Heart right ventricle (tissue), 16 donors: ENCODE data around the gene RET. TPM values are rescaled to one million over a fixed set of nuclear protein-coding genes. Genes with fewer than 3 reads are reported as not detected.

Experiments used
- ATAC-seq, 8 donors: fragments of 200-7000 bp; cut with Tn5 transposase; one replicate each; pipeline ENCODE4 v1.9.1; 2020; ENCODE audit warnings: mild to moderate bottlenecking in 8 of 8, moderate library complexity in 8 of 8, moderate number of reproducible peaks in 1 of 8
- DNase-seq, 2 donors: peaks; one replicate each; pipeline ENCODE4 v3.0.0-alpha.2; 2020
- H3K27ac ChIP-seq, 10 donors: fragments of 200-600 bp; sonication (generic) in 2 of 10; one replicate each; pipeline versions ENCODE4 v1.5.0 to v1.8.0; 2020 to 2022; ENCODE audit warnings: mild to moderate bottlenecking in 3 of 10
- H3K27me3 ChIP-seq, 7 donors: fragments of 200-600 bp; one replicate each; pipeline ENCODE4 v1.8.0; 2021 to 2022; ENCODE audit warnings: mild to moderate bottlenecking in 2 of 7
- H3K36me3 ChIP-seq, 9 donors: fragments of 200-600 bp; sonication (generic) in 1 of 9; one replicate each; pipeline versions ENCODE4 v1.5.0 to v1.8.0; 2020 to 2022; ENCODE audit warnings: mild to moderate bottlenecking in 2 of 9
- H3K4me1 ChIP-seq, 9 donors: fragments of 200-600 bp; sonication (generic) in 1 of 9; one replicate each; pipeline versions ENCODE4 v1.5.0 to v1.8.0; 2020 to 2022; ENCODE audit warnings: mild to moderate bottlenecking in 4 of 9
- H3K4me3 ChIP-seq, 10 donors: fragments of 200-600 bp; sonication (generic) in 2 of 10; one replicate each; pipeline versions ENCODE4 v1.5.0 to v1.8.0; 2020 to 2022; ENCODE audit warnings: mild to moderate bottlenecking in 7 of 10, moderate library complexity in 2 of 10
- H3K9me3 ChIP-seq, 11 donors: fragments of 200-600 bp in 10 of 11; sonication (generic) in 2 of 11; one replicate each; pipeline versions ENCODE4 v1.5.0 to v1.8.0; 2013 to 2022; ENCODE audit warnings: mild to moderate bottlenecking in 2 of 11, control low read depth in 1 of 11, moderate library complexity in 1 of 11
- WGBS, 2 donors: extraction: QIAGEN DNeasy Blood & Tissue Kit; methylation state at CpG; one replicate each; pipeline ENCODE4 v1.1.7; 2013; ENCODE audit warnings: inconsistent platforms in 1 of 2; 5-methylcytosine and 5-hydroxymethylcytosine counted together
- intact Hi-C, 10 donors: fragments of 100-400 bp; cut with DNase I; formaldehyde crosslinking; loops; one replicate each; pipeline versions ENCODE4 v1.11.1 to v1.14.2; 2022
- polyA plus RNA-seq, 2 donors: library from polyadenylated mRNA; stranded (reverse); fragments of 200-250 nt; gene quantifications; one replicate each; pipeline ENCODE4 v1.2.3, GENCODE V29; 2013
- total RNA-seq, 10 donors: library from RNA; stranded (reverse); fragmentation: NEBNext Ultra II Directional in 3 of 10; extraction: Animal tissue kit (Norgen Biotek cat#: 25700) in 3 of 10; gene quantifications; one replicate each; pipeline versions ENCODE4 v1.2.1 to v1.2.4, GENCODE V29; 2021 to 2023
- TF ChIP-seq, protein P1 (sequence below), 9 donors: fragments of 200-600 bp; sonication (generic) in 2 of 9; IDR thresholded peaks; one replicate each; pipeline versions ENCODE4 v1.5.0 to v1.8.0; 2021 to 2022; ENCODE audit warnings: antibody characterized with exemption in 9 of 9, mild to moderate bottlenecking in 5 of 9, moderate library complexity in 1 of 9
- donor health status: Arrhythmogenic right ventricular cardiomyopathy.
- donor health status: ischemic (EF 13 %, LVEDD 7.1; RV severe dilation, severe dysfunction).
- donor health status: healthy with polysubstance abuse.
- donor health status: DM: no; HTN: yes; CAD: no.
- donor health status: DM: no; HTN: no; CAD: no.
- donor health status: ischemic (EF 25% LVEDD 6.9; RV normal size, moderate dysfunction).
- donor health status: ischemic (EF 25% LVEDD 5.7; RV mildly dilated, moderate dysfunction).
- donor health status: healthy.
- donor health status: DM: yes; HTN: yes; CAD: no.
- donor health status: Ischemic cardiomyopathy.
- donor health status: ischemic (EF 35%, LVEDD 5.7; RV mildly dilated, moderate dysfunction).
- donor health status: nonischemic (EF 11% LVEDD 7.7; RV severe dilation, severe dysfunction).
- donor health status: DM: yes; HTN: yes; CAD: no.
- donor health status: PGD.
- donor health status: ischemic (EF 29% LVEDD 5.4; RV normal size, mild dysfunction).
- donor health status: nonischemic (EF 23%, LVEDD 6.1; RV moderate dilation, normal function).

RET gene
- total and polyA plus RNA-seq, 12 donors, result 0.38 to 2.6 (median 1.2) TPM

DNA sequence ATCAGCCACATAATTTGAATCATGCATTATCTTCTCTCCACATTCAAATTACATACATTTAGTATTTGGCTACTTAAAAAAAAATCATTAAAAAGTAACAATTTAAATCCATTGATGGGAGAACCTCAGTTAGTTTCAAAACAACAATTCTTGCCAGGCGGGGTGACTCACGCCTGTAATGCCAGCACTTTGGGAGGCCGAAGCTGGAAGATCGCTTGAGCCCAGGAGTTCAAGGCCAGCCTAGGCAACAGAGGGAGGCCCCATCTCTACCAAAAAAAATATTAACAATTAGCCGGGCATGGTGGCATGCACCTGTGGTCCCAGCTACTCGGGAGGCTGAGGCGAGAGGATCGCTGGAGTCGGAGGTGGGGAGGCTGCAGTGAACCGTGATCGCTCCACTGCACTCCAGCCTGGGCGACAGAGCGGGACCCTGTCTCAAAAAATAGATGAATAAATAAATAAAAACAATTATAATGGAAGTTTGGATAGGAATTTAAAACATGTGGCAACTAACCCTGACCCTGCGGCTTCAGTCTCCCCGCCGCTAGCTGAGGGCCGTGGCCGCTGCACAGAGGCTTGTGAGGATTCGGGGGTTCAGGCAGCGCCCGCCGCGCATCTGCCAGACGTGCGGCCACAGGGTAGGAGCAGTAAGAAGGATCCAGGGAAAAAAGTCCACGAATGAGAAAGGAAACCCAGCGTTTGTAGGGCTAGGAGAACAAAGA is 60.3 kb downstream of the RET start:
- DNase-seq, result no peak
- H3K4me3 ChIP-seq, result peak overlapping the region; percentile 61 to 97 (median 88)
- WGBS, 2 donors, result 48 to 50% methylated on average over 27 of the region's 27 CpGs
- peaks cover 3 to 57% (median 19%) of the 10 kb centered on the region in 9 donors for H3K4me1 ChIP-seq
- H3K27me3 ChIP-seq, result no peaks in the 10 kb centered on the region
- intact Hi-C loops, result no loop called here
- no peaks in the 10 kb centered on the region for H3K9me3 ChIP-seq
- no peaks in the 10 kb centered on the region for H3K36me3 ChIP-seq
- TF ChIP-seq, protein P1, sequence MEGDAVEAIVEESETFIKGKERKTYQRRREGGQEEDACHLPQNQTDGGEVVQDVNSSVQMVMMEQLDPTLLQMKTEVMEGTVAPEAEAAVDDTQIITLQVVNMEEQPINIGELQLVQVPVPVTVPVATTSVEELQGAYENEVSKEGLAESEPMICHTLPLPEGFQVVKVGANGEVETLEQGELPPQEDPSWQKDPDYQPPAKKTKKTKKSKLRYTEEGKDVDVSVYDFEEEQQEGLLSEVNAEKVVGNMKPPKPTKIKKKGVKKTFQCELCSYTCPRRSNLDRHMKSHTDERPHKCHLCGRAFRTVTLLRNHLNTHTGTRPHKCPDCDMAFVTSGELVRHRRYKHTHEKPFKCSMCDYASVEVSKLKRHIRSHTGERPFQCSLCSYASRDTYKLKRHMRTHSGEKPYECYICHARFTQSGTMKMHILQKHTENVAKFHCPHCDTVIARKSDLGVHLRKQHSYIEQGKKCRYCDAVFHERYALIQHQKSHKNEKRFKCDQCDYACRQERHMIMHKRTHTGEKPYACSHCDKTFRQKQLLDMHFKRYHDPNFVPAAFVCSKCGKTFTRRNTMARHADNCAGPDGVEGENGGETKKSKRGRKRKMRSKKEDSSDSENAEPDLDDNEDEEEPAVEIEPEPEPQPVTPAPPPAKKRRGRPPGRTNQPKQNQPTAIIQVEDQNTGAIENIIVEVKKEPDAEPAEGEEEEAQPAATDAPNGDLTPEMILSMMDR (IDR thresholded peaks at IDR 0.05), result no peak
- peak in 4 of 8 donors; percentile 2 to 35 (median 4) for ATAC-seq
- H3K27ac ChIP-seq, result peak overlapping the region; percentile 78 to 97 (median 94)

DNA sequence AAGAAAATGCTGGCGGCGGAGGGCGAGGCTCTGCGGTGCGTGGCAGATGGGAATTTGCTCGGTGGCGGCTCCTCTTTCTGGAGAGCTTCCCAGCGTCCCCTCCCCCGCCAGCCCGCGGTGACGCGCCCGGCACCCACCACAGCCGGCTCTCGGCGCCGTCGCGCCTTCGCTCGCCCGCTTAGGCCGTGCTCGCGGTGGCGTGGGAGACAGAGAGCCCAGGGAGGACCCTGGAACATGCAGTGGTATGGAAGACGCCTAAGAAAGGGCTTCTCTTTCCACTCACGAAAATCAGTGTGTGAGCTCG is 60.8 kb downstream of the RET start:
- TF ChIP-seq, protein P1 (IDR thresholded peaks at IDR 0.05), result peak in 1 of 9 donors; percentile 13
- intact Hi-C loops, result no loop called here
- WGBS, 2 donors, result 0% methylated on average over 22 to 30 of the region's 30 CpGs
- H3K27me3 ChIP-seq, result no peaks in the 10 kb centered on the region
- no peaks in the 10 kb centered on the region for H3K9me3 ChIP-seq
- H3K27ac ChIP-seq, result peak overlapping the region; percentile 78 to 97 (median 94)
- peak overlapping the region; percentile 61 to 97 (median 88) for H3K4me3 ChIP-seq
- DNase-seq (peak; percentile 45 to 64), ATAC-seq (peak; percentile 65 to 83 (median 77))
- no peaks in the 10 kb centered on the region for H3K36me3 ChIP-seq
- H3K4me1 ChIP-seq, result peaks cover 3 to 61% (median 19%) of the 10 kb centered on the region in 9 donors

DNA sequence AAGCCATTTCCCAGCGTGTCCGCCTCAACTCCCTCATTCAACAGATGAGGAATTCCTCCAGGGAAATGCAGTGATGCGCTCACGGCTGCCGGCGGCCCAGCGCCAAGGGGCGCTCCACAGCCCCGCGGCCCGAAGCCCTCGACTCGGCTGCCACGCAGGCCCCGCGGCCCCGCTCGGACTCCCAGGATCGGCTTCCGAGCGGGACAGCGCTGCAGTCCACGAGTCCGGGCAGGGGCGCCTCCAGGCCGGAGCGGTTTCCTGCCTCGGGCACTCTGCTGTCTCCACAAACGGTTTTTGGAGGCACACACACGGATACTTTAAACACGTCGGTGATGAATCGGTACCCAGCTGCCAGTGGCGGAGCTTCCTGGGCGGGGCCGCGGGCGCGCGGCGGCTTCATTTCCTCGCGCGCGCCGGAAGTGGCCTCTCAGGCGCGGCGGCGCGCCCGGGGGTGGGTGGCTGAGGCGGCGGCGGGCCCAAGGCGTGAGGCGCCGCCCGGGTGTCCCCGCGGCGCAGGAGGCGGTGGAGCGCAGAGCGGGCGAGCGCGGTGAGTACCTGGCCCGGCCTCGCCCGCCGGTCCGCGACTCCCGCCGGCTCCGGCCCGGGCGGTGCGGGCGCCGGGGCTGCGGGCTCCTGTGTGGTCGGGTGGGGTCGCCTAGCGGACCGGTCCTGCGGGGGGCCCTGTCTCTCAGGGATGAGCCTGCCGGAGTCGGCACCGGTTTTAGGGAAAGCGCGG is 61.3 kb downstream of the RET start, which contains the start of gene CSGALNACT2:
CSGALNACT2 (plus strand) TSS at position 425 of the 736 bp plus-strand sequence. CDS start 16,705 bp downstream, outside the sequence.
- Histone ChIP-seq H3K27ac (peak within 1 kb of the TSS; percentile 78 to 97 (median 94)), H3K4me3 (peak within 1 kb of the TSS; percentile 61 to 97 (median 88)), H3K4me1 (peaks cover 3 to 62% (median 19%) of the 10 kb centered on the region in 9 donors), H3K36me3 (no peaks in the 10 kb centered on the region), H3K9me3 (no peaks in the 10 kb centered on the region), H3K27me3 (no peaks in the 10 kb centered on the region)
- ATAC-seq (peak; percentile 92 to 96 (median 95)), DNase-seq (peak; percentile 86)
- TF ChIP-seq, protein P1 (IDR thresholded peaks at IDR 0.05), result peak in 1 of 9 donors; percentile 4
- intact Hi-C loops, result no loop called here
- WGBS, 2 donors, result 0 to 1% methylated on average over 88 to 93 of the region's 93 CpGs

DNA sequence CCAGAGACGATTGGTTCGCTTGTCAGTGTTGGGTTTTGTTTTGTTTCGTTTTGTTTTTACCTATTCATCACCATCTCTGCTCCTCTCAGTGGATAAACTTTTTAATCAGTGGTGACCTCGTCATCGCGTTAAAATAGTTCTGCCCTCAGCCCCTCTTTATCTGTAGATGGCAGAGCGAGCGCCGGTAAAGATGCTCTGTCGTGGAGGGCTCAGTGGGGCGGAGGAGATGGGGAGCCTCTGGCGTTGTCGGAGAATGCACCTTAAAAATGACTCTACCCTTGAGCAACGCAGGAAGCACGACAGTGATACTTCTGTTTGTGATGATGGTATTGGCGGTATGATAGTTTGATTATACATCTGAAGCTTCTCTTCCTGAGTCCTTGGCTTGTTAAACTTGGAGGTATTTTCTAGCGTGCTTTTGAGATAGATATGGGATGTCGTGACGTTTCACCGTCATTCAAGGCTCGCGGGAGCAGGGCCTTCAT is 61.9 kb downstream of the RET start:
- ATAC-seq (peak in 3 of 8 donors; percentile 14 to 33 (median 32)), DNase-seq (no peak)
- H3K27me3 ChIP-seq, result no peaks in the 10 kb centered on the region
- peak overlapping the region; percentile 78 to 97 (median 94) for H3K27ac ChIP-seq
- intact Hi-C loops, result no loop called here
- H3K36me3 ChIP-seq, result no peaks in the 10 kb centered on the region
- WGBS, 2 donors, result 0 to 1% methylated on average over 22 of the region's 22 CpGs
- peak overlapping the region; percentile 61 to 97 (median 88) for H3K4me3 ChIP-seq
- H3K9me3 ChIP-seq, result no peaks in the 10 kb centered on the region
- TF ChIP-seq, protein P1 (IDR thresholded peaks at IDR 0.05), result no peak
- peaks cover 3 to 60% (median 19%) of the 10 kb centered on the region in 9 donors for H3K4me1 ChIP-seq
